ENCODE results near the gene METRNL.
"Not testable (repeated sequence)": the region's sequence is repeated elsewhere in the genome, so short reads cannot be mapped to it uniquely, and the experiment has no call there.

Gene METRNL

DNA sequence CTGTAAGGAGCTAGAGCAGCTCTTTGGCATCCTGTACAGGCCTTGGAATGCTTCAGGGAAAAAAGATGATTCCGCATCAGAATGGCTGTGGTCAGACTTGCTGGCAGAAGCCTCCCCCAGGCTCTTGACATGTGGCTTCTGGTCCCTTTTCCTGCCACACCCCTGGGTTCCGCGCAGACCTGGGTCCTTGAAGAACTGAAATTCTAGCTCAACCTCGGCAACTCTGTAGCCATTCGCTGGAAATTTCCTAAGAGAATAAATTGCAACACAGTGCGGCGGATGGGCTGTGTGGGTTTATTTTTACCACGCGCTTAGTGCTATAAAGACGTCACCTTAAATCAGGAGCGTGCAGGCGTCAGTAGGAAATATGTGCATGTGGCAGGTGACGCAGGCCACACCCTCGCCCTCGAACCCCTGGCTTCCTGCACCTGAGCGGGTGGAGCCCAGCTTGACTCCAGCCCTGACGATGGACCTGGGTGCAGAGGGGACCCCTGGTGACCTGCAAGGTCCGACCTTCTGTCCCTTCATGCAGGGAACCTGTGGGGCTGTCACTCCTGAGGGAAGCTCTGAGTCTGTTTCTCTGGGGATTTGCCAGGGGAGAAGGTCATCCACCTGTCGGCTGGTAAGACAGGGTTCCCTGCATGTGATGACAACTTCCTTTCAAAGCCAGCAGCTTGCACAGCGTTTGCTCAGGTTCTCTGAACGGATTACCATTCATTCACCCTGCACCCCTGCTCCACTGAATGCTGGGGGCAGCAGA lies 46.3 kb downstream of the METRNL start:
- no peak for DNase-seq

DNA sequence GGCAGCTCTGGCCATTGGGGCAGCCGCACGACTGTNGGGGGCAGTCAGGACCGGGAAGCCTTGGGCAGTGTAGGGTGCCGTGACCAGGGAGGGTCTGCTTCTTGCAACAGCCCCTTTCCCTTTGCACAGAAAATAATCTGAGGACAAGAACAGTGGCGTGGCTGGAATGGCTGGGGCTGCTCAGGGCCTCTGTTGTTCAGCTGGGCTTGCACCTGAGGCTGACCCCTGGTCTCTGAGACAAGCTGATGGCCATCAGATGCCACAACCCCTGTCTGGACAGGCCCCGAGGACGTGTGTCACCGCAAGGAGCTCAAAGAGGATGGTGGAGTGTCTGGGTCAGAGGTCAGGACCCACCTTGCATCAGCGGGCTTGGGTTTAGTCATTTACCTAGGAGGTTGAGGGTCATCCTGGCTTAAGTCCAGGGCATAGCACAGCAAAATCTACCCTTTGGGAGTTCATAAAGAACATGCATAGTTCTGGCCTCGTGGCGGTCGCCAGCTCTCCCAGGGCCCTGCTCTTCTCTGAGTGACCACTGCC lies 46.9 kb downstream of the METRNL start:
- no peak for DNase-seq

DNA sequence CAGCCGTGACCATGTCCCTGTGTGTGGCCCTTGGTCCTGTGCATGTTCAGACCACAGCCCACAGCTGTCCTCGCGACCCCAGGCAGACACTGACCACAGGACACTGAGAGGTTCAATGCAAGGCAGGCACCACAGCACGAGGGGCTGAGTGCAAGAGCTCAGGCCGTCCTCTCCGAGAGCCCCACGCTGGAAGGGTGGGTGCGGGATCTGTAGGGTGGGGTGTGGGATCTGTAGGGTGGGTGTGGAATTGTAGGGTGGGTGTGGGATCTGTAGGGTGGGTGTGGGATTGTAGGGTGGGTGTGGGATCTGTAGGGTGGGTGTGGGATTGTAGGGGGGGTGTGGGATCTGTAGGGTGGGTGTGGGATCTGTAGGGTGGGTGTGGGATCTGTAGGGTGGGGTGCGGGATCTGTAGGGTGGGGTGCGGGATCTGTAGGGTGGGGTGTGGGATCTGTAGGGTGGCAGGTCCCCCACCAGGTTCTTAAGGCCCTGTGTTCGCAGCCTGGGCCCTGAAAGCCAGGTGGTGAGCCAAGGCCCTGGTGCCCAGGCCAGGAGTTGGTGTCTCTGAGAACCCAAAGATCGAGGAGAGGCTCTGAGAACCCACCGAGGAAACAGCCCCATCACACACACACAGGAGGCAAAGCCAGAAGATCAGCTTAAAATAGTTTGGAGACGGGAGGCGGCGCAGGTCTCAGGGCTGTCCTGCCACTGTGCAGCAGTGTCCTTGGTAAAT lies 48.2 kb downstream of the METRNL start:
- no peak for DNase-seq

DNA sequence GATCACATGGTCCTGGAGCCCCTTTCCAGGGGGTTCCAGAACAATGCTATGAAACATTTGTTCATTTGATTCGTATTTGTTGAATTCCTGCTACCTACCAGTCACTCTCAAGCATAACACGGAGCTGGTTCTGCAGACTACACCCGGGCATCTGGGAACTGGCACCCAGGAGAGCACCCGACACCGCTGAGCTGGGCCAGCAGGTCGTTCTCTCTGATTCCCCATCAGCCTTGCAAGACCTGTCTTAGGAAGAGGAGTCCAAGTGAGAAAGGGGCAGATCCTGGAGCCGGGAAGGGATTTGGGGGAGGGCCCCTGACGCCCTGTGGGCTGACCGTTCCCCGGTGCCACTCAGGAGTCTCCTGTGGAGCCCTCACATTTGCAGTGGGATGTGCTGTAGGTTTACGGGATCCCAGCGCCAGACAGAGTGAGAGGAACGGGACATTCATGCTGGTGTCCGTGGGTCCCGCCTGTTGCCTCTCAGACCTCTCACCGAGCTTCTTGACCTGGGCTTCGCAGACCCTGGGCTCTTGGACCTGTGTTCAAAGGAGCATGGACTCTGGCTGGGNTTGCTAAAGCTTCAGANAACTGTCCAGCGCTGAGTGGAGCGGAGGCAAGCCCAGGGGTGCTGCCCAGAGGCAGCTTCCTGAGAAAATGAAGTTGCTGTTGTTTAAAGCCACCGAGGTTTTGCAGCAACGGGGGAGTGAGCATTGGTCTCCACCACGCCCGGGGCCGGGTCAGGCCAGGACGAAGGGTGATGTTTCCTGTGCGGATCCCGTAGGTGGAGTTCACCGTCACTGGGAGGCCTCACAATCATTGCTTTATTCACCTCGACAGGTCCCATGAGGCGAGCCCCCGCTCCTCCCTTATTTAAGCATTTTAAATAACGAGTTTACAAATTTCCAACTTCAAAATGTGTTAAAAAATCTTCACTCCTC lies 49.2 kb downstream of the METRNL start:
- no peak for DNase-seq

DNA sequence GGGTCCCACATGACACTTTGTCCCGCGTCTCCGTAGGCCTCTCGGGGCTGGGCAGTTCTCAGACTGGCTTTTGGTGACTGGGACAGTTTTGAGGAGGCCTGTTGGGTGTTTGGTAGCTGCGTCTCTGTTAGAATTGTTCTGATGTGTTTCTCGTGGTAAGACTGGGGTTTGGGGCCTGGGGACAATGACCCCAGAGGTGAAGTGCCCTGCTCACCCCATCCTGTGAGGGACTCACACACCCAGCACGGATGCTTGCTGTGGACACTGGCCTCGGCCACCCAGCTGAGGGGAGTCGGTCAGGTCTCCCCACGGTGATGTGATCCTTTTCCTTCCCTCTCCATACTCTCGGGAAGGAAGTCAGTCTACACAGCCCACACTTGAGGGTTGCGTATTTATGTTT lies 50.3 kb downstream of the METRNL start:
- no peak for DNase-seq

DNA sequence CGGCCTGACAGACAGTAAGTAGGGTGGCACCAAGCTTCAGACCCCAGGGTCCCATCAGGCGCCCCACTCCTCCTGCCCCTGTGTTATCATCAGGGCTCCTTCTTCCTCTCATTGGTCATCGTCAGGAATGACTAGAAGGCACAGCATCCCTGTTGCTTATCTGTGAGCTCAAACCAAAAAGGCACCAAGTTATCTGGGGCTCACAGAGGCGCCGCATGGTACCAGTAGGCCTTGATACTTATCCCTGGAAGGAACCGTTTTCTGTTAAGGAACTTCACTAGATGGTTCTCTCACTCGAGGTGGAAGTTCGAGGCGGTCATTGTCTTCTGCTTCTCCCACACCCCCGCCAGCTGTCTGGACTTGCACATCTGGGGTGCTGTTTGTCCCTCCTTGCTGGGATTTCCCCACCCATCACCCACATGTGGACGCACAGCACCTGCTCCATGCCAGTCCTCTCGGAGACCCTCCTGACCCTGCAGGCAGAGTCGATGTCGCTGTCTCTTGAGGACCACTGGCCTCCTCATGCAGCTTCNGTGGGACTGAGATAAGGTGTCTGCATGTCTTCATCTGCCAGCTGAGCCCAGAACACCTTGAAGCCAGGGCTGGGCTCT lies 52.1 kb downstream of the METRNL start:
- no peak for DNase-seq

DNA sequence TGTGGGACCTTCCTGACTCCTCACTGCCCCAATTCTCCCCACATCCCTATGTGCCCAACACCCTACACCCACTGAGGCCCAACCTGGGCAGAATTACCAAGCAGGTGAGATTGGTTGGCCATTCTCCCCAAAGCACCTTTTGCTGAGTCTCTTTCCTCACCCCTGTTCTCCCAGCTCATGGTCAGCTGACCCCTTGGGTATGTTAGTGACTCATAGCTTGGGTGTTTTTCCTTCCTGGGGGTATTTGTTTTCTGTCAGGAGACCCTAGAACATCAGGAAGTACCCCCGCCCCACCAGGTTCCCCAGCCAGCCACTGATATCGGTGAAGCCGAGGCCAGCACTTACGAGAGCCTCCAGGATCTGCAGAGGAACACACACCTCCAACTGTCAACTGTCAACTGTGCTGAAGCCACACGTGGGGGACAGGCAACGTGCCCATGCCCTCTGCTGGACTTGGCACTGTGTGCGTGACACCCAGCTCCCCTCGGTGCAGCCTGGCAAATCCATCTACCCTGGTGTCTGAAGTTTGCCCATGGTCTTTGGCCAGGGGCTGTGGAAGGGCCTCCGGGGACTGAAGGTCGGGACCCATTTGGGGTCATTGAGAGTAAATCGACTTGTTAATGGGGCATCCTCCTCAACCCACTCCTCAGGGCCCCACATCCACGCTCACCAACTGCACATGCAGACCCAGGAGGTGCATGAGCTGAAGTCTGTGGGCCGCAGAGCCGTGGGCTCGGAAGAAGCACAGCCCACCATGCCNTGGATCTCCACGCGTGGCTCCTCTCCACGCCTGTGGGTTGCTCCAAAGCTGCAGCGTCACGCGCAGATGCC lies 53.1 kb downstream of the METRNL start:
- no peak for DNase-seq

DNA sequence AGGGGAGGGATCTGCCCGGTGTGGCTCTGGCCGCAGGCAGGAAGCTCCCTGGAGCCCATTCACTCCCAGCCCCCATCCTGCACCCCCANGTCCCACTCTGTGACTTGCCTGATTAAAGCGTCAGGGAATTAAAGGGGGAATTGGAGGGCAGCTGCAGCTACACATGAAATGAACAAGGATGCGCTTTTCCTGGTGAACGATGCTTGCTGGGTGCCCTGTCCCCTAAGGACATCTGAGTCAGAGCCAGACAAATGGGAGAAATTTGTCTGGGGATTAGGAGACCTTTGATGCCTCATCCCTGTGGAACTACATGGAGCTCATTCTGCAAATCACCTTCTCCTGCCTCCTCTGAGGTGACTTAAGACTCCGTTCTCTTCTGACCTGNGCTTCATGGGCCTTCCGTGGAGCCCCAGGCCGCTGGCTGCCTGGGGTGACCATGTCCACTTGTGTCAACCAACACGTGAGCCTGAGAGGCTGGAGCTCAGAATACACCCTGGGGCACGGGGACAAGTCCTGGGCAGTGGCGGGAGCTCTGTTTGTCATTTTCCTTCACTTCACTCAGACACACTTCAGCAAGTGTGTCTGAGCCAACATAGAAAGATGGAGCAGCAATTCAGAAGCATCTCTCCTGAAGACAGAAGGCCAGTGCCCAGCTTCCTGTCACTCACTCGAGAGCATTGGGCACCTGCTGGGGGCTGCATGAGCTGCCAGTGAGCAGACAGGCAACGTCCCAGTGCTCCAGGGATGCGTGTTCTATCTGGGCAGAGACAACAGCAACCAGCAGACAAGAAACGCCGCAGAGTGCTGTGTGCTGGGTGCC lies 54.1 kb downstream of the METRNL start:
- no peak for DNase-seq

DNA sequence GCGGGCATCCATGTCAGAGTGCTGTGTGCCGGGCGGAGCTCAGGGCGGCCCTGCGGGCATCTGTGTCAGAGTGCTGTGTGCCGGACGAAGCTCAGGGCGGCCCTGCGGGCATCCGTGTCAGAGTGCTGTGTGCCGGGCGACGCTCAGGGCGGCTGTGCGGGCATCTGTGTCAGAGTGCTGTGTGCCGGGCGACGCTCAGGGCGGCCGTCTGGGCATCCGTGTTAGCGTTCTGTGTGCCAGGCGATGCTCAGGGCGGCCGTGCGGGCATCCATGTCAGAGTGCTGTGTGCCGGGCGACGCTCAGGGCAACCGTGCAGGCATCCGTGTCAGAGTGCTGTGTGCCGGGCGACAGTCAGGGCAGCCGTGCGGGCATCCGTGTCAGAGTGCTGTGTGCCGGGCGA lies 55.0 kb downstream of the METRNL start:
- DNase-seq, result not testable (repeated sequence)

DNA sequence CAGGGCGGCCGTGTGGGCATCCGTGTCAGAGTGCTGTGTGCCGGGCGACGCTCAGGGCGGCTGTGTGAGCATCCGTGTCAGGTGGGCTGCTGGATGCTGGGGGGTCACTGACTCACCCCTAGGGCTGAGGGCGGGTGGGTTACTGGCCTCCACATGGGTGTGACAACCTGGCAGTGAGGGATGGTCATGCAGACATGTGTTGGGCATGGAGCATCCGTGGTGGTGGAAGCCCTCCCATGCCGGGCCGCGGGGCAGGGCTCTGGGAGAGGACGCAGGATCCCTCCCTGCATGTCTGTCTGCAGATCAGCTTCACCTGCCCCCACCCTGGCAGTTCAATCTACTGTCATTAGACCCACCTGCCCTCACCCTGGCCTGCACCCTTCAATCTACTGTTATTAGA lies 56.3 kb downstream of the METRNL start:
- DNase-seq, result no peak

DNA sequence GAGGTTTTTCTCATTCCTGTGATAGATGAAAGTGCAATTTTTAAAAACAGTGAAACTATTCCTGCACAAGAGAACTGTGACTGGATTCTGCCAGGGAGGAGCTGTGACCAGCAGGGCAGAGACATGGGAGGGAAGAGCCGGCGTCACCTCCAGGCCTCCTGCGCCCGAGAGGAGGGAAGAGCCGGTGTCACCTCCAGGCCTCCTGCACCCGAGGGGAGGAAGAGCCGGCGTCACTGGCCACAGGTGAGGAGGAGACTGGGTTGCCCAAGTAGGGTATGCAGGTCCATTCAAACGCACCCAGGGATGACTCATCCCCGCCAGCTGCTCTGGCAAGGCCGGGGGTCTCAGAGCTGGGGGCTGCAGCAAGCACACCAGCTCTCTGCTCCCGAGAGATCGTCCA lies 56.7 kb downstream of the METRNL start:
- no peak for DNase-seq

DNA sequence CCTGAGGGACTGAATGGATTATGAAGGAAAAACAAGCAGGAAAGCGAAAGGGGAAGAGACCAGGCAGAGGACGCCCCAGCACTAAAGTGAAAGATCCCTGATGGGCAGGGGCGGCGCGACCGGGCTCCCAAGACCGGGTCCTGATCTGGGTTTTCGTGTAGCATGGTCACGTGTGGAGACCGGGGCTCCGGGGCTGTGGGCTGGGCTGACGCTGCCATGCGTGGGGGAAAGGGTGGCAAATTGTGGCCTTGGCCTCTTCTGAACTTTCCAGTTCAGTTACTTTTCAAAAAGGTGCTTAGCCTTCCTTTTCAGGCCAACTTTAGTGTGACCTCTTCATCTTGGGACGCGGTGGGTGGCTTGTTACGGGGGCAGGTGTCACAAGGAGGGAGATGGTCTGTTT lies 57.5 kb downstream of the METRNL start:
- no peak for DNase-seq

DNA sequence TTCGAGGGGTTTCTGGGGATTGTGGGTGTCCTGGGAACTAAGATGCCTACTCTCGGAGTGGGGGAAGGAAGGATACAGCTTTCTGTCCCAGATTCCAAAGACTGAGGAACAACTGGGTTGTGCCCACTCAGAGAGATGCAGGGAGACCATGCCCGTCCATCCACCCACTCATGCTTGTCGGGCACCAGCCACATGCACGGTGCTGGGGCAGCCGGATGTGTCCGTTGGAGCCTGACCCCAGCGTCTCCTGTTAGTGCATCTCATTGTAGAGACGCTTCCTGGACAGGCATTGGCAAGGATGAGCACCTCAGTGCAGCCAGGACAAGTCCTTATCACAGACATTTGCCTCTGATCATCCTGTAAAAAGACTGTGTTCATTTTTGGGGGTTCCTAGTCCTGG lies 58.1 kb downstream of the METRNL start:
- no peak for DNase-seq

DNA sequence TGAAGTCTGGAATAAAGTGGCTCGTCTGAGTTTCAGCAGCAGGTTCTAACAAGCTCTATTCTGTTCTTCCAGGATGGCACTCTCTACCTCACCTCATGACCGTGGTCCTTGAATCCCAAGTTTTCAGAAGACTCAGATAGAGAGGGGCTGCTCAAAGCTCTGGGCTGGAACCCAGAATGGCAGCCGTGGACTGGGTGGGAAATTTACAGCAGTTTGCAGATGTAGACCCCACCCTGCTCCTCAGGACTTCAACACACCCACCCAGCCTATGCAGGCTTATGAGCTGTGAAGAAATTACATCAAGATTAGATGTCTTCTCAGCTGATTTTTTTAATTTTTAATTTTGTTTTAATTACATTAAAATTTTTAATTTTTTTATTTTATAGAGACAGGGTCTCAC lies 59.4 kb downstream of the METRNL start:
- DNase-seq, result no peak

DNA sequence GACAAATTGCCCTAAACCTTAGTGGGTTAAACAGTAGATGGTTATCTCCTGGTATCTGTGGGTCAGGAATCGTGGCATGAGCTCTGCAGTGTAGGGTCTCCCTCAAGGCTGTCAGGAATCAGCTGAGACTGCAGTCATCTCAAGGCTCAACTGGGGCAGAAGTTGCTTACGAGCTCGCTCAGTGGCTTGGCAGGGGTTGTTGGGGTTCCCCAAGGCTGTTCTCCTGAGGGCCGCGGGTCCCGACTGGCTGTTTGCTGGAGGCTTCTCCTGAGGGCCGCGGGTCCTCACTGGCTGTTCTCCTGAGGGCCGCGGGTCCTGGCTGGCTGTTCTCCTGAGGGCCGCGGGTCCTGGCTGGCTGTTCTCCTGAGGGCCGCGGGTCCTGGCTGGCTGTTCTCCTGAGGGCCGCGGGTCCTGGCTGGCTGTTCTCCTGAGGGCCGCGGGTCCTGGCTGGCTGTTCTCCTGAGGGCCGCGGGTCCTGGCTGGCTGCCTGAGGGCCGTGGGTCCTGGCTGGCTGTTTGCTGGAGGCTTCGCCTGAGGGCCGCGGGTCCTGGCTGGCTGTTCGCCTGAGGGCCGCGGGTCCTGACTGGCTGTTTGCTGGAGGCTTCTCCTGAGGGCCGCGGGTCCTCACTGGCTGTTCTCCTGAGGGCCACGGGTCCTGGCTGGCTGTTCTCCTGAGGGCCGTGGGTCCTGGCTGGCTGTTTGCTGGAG lies 60.3 kb downstream of the METRNL start:
- DNase-seq, result not testable (repeated sequence)

DNA sequence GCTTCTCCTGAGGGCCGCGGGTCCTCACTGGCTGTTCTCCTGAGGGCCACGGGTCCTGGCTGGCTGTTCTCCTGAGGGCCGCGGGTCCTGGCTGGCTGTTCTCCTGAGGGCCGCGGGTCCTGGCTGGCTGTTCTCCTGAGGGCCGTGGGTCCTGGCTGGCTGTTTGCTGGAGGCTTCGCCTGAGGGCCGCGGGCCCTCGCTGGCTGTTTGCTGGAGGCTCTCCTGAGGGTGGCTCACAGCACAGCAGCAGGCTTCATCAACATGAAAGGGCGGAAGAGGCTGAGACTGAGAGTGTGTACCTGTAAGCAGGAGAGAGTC lies 60.8 kb downstream of the METRNL start:
- DNase-seq, result not testable (repeated sequence)

DNA sequence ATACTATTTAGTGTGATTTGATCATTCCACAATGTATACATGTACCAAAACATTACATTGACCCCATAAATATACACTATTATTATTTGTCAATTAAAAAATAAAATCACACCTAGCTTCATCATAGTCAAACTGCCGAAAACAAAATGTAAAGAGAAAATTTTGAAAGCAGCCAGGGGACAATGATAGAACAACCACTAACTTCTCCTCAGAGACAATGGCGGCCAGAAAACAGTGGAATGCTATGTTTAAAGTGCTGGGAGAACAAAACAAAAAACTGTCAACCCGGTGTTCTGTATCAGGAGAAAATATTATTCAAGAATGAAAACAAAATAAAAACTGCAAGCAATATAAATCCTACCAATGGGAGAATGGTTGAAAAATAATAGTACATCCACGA lies 63.2 kb downstream of the METRNL start:
- no peak for DNase-seq

DNA sequence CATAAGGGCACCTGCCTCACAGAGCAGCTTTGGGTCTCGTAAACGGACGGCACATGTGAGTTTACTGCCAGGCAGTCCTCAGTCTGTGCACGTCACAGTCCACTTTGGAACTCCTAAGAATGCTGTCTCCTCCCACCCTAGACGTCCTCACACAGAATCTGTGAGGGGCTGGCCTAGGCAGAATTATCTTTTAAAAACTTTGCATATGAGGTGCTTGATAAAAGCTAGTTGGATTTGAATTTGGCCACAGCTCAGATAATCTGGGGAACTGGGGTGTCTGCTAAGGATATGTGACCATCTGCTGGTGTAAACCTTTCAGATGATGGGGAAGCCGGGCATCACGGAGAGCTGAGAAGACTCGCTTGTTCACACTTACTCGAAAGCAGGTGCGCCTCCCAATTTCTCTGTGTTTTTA lies 64.4 kb downstream of the METRNL start:
- DNase-seq, result no peak

All from activated effector memory CD4-positive, alpha-beta T cell treated with Interleukin-2 at 50 U/mL for 16 hours (primary cell).